ENCODE measurements around the gene ENO2.
A peak's percentile ranks its signal among the peaks of the same experiment; 100 is the strongest.
"Not testable (repeated sequence)": the region's sequence is repeated elsewhere in the genome, so short reads cannot be mapped to it uniquely, and the experiment has no call there.

ENO2 gene

GRCh38 chr12:6914246-6914946, at the start of gene ENO2:
Gene ENO2 (plus strand): TSS chr12:6914580. CDS start chr12:6915833, 1,253 bp downstream.
- peak; percentile 71 for DNase-seq

DNA sequence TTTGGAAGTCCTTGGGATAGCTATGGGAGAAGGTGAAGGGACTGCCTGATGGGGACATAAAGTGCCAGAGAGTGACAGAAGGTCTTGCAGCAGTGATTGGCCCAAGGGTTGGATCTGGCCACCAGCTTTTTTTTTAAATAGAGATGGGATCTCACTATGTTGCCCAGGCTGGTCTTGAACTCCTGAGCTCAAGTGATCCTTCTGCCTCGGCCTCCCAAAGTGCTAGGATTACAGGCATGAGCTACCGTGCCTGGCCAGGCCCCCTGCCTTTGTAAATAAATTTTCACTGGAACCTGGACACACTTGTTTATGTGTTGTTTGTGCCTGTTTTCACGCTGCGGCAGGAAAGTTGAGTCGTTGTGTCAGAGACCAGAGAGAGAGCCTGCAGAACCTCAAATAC, 49.1 kb upstream of the ENO2 start:
- DNase-seq = not testable (repeated sequence)

- DNase-seq = no peak
Observed at GRCh38 chr12:6866163-6866919, 48.0 kb upstream of the ENO2 start.

GRCh38 chr12:6866920-6867412, 47.4 kb upstream of the ENO2 start:
- DNase-seq = no peak

- DNase-seq = peak; percentile 77
Observed at GRCh38 chr12:6867413-6868210, 46.8 kb upstream of the ENO2 start, which contains the start of gene TPI1. Gene TPI1 (plus strand): TSS chr12:6867531. CDS start chr12:6867567, 36 bp downstream.

DNA sequence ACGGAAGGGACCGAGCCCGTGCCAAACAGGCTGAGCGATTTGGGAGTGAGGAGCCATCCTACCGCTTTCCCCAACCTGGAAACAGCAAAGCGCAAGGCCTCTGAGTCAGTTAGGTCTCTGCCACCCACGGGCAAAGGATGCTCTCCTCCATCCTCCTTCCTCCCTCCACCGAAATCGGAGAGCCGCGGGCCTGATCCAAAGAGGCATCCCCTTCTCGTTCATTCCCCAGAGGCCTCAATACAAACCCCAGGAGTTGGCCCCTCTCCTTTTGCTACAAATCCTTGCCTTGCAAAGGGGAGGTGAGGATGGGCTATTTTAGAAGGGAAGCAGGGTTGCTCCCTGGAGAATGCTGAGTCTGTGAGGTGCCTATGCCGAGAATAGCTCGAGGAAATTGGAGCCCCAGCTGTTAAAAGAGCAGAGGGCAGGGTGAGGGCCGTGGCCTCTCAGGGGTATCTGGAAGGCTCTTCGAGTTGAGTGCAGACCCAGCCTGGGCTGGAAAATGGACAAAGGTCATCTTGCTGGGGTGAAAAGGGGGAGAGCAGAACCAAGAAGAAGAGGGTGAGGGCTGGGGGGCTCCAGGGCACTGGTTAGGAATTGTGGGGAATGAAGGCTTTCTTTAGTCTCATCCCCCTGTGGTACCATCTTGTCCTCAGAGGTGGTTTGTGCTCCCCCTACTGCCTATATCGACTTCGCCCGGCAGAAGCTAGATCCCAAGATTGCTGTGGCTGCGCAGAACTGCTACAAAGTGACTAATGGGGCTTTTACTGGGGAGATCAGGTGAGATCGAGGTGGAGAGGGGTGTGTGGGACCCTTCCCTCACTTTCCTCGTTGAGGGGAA, 46.0 kb upstream of the ENO2 start:
- no peak for DNase-seq

GRCh38 chr12:6869049-6870021, 45.0 kb upstream of the ENO2 start:
- peak; percentile 69 for DNase-seq

DNA sequence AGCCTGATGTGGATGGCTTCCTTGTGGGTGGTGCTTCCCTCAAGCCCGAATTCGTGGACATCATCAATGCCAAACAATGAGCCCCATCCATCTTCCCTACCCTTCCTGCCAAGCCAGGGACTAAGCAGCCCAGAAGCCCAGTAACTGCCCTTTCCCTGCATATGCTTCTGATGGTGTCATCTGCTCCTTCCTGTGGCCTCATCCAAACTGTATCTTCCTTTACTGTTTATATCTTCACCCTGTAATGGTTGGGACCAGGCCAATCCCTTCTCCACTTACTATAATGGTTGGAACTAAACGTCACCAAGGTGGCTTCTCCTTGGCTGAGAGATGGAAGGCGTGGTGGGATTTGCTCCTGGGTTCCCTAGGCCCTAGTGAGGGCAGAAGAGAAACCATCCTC, 44.1 kb upstream of the ENO2 start:
- DNase-seq = not testable (repeated sequence)

GRCh38 chr12:6871052-6871957, 43.1 kb upstream of the ENO2 start:
- no peak for DNase-seq

- DNase-seq = peak; percentile 70
Observed at GRCh38 chr12:6872073-6873048, 42.0 kb upstream of the ENO2 start.

DNA sequence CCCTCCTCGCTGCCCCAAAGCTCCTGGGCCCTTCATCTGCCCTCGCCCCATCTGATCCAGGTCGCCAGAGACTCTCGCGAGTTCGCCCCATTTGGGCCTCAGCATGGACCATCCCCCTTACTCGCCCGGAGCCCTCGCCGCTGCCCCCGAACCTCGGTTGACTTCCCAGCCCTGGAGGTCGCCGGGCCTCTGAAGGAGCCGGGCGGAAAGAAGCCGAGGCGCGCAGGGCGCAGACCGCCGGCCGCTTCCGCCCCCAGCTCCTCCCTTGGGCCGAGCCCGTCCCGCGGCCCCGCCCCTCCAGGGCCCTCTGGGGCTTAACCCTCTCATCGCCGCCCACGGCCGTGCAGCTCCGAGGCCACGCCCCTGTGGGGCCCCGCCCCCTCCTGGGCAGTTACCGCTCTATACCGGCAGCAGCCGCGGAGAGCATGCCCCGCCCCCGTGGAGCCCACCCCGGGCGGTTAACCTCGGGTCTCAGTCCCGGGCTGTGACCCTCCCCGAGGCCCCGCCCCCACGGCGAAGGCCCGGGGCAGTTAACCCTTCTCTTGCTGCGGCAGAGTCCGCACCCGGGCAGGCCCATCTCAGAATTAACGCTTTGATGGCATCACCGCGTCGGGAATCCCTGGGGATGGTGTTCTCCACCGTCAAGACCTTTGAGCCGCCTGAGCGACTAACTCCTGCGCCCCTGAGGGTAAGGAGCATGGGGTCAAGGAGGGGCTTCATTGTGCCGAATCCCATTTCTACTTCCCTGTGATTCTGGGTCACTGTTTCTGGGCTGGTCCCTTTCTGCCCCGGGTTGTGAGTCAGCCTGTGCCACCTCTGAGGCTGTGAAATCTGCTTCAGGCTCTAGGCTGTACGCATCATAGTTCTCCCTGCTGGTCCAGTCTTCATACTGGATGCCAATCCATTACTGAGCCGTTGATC, 41.0 kb upstream of the ENO2 start, which contains the start of gene SPSB2:
TSS of gene SPSB2 (minus strand) at position 210 of the 921 bp plus-strand sequence. CDS start 402 bp downstream, outside the sequence.
- DNase-seq = peak; percentile 93

DNA sequence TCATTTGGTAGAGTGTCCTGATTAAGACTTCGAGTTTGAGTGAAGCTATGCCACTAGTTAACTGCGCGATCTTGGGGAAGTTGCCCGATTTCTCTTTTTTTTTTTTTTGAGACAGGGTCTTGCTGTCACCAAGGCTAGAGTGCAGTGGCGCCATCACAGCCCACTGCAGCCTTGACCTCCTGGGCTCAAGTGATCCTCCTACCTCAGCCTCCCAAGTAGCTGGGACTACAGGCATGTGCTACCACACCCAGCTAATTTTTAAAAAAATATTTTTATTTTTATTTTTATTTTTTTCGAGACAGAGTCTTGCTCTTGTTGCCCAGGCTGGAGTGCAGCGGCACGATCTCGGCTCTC, 40.4 kb upstream of the ENO2 start:
- DNase-seq = not testable (repeated sequence)

DNA sequence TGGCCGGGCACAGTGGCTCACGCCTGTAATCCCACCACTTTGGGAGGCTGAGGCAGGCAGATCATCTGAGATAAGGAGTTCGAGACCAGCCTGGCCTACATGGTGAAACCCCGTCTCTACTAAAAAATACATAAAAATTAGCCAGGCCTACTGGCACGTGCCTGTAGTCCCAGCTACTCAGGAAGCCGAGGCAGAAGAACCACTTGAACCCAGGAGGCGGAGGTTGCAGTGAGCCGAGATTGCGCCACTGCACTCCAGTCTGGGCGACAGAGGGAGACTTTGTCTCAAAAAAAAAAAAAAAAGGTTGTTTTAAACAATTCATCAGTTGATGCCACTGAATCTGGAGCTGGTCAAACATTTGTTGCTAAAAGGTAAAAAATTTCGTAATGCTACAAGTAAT, 34.6 kb upstream of the ENO2 start:
- not testable (repeated sequence) for DNase-seq

- no peak for DNase-seq
Observed at GRCh38 chr12:6883252-6883651, 31.1 kb upstream of the ENO2 start.

GRCh38 chr12:6883683-6884082, 30.7 kb upstream of the ENO2 start:
- DNase-seq = no peak

DNA sequence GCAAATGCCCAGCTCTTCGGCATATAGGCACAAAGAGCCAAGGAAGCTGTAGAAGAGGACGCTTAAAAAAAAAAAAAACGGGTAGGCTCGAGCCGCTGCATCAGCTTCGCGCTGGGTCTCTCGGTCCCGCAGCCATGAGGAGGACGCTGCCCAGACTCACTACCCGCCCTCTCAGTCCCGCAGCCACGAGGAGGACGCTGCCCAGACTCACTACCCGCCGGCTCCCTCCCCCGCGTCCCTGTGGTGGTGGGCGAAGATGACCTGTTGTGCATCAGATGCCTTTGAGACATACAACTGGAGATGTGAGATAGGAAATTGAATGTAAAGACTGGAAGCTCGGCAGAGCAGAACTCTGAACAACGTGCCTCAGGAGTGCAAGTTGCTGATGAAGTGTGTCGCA, 29.8 kb upstream of the ENO2 start:
- no peak for DNase-seq
